Measurements from ENCODE around the gene GOLGA6C.
"Not testable (repeated sequence)": the region's sequence is repeated elsewhere in the genome, so short reads cannot be mapped to it uniquely, and the experiment has no call there.

The GOLGA6C gene

DNA sequence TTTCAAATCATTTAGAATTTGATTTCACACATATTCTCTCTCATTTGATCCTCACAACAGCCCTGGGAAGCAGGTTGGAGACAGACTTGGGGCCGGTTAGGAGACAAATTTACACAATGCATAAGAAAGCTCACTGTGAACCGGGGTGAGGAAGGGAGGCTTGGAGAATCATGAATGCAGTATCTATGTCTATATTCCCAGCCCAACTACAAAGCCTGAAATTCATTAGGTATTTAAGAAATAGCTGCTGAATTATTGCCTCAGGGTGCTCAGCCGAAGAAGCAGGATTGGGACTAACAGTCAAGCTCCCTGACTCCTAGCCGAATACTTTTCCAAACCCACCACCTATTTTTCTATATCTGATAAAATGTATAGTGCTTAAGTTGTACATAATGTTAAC is 8.4 kb upstream of the GOLGA6C start:
- DNase-seq (ENCODE audit: low read depth) = no peak
- no peak overlapping the region for H3K4me3 ChIP-seq (ENCODE audit: low read depth, low read length)
- TF ChIP-seq, protein P1, sequence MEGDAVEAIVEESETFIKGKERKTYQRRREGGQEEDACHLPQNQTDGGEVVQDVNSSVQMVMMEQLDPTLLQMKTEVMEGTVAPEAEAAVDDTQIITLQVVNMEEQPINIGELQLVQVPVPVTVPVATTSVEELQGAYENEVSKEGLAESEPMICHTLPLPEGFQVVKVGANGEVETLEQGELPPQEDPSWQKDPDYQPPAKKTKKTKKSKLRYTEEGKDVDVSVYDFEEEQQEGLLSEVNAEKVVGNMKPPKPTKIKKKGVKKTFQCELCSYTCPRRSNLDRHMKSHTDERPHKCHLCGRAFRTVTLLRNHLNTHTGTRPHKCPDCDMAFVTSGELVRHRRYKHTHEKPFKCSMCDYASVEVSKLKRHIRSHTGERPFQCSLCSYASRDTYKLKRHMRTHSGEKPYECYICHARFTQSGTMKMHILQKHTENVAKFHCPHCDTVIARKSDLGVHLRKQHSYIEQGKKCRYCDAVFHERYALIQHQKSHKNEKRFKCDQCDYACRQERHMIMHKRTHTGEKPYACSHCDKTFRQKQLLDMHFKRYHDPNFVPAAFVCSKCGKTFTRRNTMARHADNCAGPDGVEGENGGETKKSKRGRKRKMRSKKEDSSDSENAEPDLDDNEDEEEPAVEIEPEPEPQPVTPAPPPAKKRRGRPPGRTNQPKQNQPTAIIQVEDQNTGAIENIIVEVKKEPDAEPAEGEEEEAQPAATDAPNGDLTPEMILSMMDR (conservative IDR thresholded peaks at IDR 0.05; ENCODE audit: low read depth, low read length) = no peak

DNA sequence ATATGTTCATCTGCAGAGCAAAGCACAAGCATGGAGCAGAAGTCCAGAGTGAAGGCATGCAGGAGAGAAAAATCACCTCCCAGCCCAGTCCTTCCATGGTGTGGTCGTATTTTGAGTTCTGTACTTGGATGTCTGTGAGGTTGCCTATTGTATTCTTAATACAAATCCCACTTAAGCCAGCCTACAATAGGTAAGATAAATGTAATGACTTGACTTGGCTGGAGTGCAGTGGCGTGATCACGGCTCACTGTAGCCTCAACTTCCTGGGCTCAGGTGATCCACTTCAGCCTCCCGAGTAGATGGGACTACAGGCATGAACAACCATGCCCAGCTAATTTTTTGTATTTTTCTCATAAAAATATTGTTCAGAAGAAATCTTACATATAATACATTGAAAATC is 6.8 kb upstream of the GOLGA6C start:
- not testable (repeated sequence) for DNase-seq (ENCODE audit: low read depth); H3K4me3 ChIP-seq (ENCODE audit: low read depth, low read length)

DNA sequence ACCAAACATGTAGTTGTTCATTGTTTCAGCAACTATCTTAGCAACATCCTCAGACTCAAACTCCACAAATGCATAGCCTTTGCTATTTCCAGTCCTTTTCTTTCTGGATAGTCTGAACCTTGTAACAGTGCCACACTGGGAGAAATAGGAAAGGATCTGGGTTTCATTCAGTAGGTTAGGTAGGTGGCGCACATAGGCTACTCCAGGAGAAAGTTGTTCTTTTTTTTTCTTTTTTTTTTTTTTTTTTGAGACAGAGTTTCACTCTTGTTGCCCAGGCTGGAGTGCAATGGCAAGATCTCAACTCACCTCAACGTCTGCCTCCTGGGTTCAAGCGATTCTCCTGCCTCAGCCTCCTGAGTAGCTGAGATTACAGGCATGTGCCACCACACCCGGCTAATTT is 5.8 kb upstream of the GOLGA6C start:
- not testable (repeated sequence) for H3K4me3 ChIP-seq (ENCODE audit: low read depth, low read length)
- DNase-seq (ENCODE audit: low read depth) = peak; percentile 30

DNA sequence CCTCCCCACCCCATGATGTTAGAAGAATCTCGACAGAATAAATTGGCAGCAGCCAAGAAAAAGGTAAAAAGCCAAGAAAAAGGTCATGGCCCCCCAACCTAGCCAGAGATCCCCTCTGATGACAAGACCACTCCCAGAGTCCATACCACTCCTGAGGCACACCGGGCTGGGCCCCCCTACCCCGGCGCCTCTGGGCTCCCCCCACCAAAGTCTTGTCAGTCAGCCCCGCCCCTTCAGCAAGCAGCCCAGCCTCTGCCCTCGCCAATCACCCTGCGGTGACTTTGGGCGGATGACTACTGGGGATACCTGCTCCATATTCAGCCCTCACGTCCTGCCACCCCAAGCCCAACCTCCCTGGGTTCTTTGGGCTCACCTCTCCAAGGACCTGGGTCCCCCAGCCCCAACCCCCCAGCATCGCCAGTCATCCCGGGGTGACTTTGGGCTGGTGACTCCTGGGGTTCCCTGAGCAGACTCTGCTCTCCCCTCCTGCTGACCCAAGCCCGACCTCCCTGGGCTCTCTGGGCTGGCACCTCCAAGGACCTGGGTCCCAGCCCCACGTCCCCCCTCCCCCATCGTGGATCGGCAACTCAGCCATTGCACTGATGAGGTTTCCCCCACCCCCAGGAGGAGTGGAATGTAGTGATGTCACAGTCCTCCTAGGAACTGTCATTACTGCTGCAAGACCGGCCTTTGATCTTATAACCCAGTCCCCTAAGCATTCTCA is 648 bp downstream of the GOLGA6C start:
- DNase-seq (ENCODE audit: low read depth) = not testable (repeated sequence)

DNA sequence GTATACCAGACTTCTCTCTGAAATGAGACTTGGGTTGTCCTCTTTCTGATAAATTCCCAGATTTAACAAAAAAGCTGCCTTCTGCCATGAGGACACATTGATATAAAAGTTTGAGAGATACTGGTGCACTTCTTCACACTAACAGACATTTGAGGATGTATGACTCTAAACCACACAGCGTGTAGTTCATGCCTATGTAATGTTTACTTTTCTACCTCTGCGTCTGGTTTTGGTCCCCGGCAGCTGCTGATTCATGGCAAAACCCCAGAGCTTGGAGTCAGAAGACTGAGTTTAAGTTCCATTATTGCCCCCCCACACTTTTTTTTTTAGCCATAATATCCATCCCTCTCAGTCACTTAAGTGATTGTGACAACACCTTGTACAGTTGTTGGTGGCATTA is 1.7 kb downstream of the GOLGA6C start:
- DNase-seq (ENCODE audit: low read depth); H3K4me3 ChIP-seq (ENCODE audit: low read depth, low read length): not testable (repeated sequence)

More for the DNA sequence above, 648 bp downstream of the GOLGA6C start:
- H3K4me3 ChIP-seq (ENCODE audit: low read depth, low read length) = not testable (repeated sequence)

DNA sequence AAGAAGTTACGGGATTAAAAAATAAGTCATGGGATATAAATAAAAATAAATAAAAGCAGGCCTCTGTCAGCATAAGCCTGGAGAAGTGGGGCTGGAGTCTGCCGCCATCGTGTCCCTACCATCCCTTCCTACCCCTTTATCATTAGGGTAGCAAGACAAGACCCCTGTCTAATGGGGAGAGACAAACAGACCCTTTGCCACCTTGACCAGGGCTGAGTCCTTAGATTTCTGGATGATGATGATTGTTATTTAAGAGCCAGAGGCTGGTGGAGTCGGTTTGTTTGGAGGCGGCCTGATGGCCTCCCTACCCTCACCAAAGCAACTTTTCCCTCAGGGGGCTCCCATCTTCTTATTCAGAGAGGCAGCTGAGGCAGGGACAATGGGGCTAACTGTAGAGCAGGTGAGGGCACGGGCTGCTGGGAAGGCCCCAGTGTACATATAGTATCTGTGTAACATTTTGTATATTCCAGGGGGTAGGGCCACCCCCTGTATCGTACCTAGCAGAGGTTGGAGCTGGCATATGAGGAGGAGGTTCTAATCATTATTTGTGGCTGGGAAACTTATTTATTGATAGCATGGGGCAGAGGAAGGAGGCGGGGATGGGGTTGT is 15.7 kb downstream of the GOLGA6C start:
- DNase-seq (ENCODE audit: low read depth); H3K4me3 ChIP-seq (ENCODE audit: low read depth, low read length): not testable (repeated sequence)

DNA sequence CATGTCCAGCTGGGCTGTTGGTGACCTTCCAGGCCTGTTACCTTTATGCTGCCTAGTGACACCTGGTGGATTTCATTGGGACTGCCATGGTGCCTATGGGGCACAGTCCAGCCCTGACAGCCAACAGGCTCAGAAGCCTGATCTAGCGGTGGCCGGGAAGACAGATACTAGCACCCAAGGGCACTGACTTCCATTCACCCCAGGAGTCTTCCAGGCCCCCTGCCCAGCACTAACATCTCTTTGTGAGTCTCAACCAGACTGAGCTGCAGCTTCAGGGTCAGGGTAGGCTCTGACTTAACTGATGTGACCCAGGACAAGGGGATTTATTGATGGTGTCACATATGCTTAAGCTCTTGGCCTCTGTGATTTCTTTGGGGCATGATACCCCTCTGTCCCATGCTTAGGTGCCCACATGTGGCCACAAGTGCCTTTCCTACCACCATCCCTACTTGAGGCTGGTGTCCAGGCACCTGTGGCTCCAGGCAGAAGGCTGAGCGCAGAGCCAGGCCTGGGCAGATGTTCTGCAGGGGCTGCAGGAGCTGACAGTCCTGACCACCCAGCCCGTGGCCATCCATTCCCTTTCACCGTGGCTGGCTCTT is 16.5 kb downstream of the GOLGA6C start:
- H3K4me3 ChIP-seq (ENCODE audit: low read depth, low read length) = not testable (repeated sequence)
- TF ChIP-seq, protein P1 (conservative IDR thresholded peaks at IDR 0.05; ENCODE audit: low read depth, low read length) = peak; percentile 52
- DNase-seq (ENCODE audit: low read depth) = peak; percentile 51

DNA sequence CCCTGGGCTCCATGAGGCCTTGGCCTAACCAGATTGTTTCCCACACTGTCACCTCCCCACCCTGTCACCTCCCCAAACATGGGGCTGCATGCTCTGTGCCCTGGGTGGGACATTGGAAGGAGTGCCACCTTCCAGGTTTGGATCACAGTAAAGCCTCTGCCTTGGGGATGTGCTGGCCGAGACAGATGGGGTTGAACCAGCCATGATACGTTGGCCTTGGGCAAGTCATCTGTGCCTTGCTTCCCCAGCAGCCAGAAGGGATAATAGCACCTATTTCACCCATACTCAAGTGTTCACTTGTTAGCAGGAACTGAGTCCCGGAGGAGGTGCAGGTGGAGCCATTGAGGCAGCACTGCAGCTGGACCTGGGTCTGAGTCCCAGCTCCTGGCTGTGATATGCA is 17.5 kb downstream of the GOLGA6C start:
- DNase-seq (ENCODE audit: low read depth) = not testable (repeated sequence)

DNA sequence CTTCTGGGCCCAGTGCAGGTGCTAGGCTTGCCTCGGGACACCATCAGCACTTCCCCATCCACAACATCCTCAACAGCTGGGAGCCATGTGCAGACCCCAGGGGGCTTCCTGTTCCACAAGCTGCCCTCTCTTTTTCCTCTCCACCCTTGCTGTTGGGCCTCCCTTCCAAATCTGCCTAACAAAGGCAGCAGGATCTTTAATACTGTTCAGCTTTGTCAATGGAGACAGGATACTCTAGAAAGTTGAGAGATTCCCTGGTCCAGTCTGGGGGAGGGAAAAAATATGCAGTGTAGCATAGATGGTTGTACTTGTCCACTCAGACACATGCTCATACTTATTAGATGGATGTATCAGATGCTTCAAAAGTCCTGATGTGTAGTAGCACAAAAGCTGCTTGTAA is 20.4 kb downstream of the GOLGA6C start:
- peak; percentile 8 for DNase-seq (ENCODE audit: low read depth)
- not testable (repeated sequence) for H3K4me3 ChIP-seq (ENCODE audit: low read depth, low read length)

More for the DNA sequence above, 17.5 kb downstream of the GOLGA6C start:
- not testable (repeated sequence) for H3K4me3 ChIP-seq (ENCODE audit: low read depth, low read length)

DNA sequence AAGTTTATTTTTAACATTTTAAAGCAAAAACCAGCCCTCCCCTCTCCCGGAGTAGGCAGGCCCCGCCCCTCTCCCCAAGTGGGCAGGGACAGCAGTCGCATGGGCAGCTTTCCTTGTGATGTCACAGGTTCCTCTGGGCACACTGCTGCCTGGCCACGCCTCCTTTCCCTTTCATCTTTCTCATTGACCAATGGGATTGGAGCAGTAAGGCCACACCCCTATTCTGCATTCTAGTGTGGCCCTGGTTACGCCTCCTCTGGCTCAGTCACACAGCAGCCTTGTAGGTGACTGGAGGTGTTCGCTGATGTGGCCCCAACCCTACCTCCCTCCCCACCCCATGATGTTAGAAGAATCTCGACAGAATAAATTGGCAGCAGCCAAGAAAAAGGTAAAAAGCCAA is 24.4 kb downstream of the GOLGA6C start, which contains the start of gene GOLGA6D:
Gene GOLGA6D, plus strand, starts transcription at position 264 of the 400 bp plus-strand sequence. Its CDS starts 41 bp downstream, at position 305.
- not testable (repeated sequence) for DNase-seq (ENCODE audit: low read depth); H3K4me3 ChIP-seq (ENCODE audit: low read depth, low read length)

DNA sequence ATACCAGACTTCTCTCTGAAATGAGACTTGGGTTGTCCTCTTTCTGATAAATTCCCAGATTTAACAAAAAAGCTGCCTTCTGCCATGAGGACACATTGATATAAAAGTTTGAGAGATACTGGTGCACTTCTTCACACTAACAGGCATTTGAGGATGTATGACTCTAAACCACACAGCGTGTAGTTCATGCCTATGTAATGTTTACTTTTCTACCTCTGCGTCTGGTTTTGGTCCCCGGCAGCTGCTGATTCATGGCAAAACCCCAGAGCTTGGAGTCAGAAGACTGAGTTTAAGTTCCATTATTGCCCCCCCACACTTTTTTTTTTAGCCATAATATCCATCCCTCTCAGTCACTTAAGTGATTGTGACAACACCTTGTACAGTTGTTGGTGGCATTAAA is 26.0 kb downstream of the GOLGA6C start:
- not testable (repeated sequence) for H3K4me3 ChIP-seq (ENCODE audit: low read depth, low read length); DNase-seq (ENCODE audit: low read depth)

DNA sequence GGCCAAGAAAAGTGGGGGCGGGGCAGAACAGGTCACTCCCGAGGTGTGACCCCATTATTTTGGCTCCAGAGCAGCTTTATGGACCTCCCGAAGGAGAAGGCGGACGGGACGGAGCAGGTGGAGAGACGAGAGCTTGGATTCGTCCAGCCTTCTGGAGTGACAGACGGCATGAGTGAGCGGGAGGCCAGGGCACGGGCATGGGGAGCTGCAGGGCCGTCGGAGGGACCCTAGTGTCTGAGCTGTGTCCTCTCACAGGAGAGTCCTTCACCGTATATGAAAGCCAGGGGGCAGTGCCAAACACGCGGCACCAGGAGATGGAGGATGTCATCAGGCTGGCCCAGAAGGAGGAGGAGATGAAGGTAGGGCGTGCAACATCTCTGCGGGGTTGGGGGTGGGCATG is 35.5 kb downstream of the GOLGA6C start:
- not testable (repeated sequence) for DNase-seq (ENCODE audit: low read depth); H3K4me3 ChIP-seq (ENCODE audit: low read depth, low read length)

DNA sequence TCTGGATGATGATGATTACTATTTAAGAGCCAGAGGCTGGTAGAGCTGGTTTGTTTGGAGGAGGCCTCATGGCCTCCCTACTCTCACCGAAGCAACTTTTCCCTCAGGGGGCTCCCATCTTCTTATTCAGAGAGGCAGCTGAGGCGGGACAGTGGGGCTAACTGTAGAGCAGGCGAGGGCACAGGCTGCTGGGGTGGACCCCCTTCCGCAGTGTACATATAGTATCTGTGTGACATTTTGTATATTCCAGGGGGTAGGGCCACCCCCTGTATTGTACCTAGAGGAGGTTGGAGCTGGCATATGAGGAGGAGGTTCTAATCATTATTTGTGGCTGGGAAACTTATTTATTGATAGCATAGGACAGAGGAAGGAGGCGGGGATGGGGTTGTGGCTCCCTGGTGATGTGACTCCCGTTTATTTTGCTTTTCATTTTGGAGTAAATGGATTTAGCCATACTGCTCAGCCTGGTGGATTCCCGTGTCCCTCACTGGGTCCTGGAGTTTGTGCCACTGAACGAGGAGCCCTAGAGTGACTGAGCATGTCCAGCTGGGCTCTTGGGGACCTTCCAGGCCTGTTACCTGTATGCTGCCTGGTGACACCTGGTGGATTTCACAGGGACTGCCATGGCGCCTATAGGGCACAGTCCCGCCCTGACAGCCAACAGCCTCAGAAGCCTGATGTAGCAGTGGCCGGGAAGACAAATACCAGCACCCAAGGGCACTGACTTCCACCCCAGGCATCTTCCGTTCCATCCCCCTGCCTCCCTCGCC is 40.6 kb downstream of the GOLGA6C start:
- not testable (repeated sequence) for H3K4me3 ChIP-seq (ENCODE audit: low read depth, low read length); DNase-seq (ENCODE audit: low read depth)

Measured in choroid plexus epithelial cell (primary cell).